Stimulated activated CD4-positive, alpha-beta T cell treated with anti-CD3 and anti-CD28 coated beads, Interleukin-4, amount 100 ng/mL, for 1 hour (primary cell): Measurements from ENCODE around the gene CCDC178.
"Not testable (repeated sequence)": the region's sequence is repeated elsewhere in the genome, so short reads cannot be mapped to it uniquely, and the experiment has no call there.

Experiments used
- DNase-seq: peaks from one replicate; pipeline ENCODE4 v3.0.0-alpha.2; 2020

Gene CCDC178

GRCh38 chr18:33201509-33201926 lies 239.0 kb downstream of the CCDC178 start:
- no peak for DNase-seq

GRCh38 chr18:33195795-33196194 lies 244.7 kb downstream of the CCDC178 start:
- no peak for DNase-seq

GRCh38 chr18:33194793-33195192 lies 245.7 kb downstream of the CCDC178 start:
- no peak for DNase-seq

GRCh38 chr18:33184958-33185357 lies 255.6 kb downstream of the CCDC178 start:
- DNase-seq: no peak

GRCh38 chr18:33184175-33184574 lies 256.3 kb downstream of the CCDC178 start:
- no peak for DNase-seq

- DNase-seq: no peak
Measured at GRCh38 chr18:33183136-33183535, 257.4 kb downstream of the CCDC178 start.

- DNase-seq: no peak
Measured at GRCh38 chr18:33181016-33181415, 259.5 kb downstream of the CCDC178 start.

- DNase-seq: no peak
Measured at GRCh38 chr18:33169218-33169617, 271.3 kb downstream of the CCDC178 start.

GRCh38 chr18:33164121-33164520 lies 276.4 kb downstream of the CCDC178 start:
- not testable (repeated sequence) for DNase-seq

GRCh38 chr18:33161131-33161530 lies 279.4 kb downstream of the CCDC178 start:
- DNase-seq: no peak

GRCh38 chr18:33159151-33159550 lies 281.4 kb downstream of the CCDC178 start:
- DNase-seq: no peak

- no peak for DNase-seq
Measured at GRCh38 chr18:33157893-33158292, 282.6 kb downstream of the CCDC178 start.

GRCh38 chr18:33156906-33157470 lies 283.5 kb downstream of the CCDC178 start:
- no peak for DNase-seq

- no peak for DNase-seq
Measured at GRCh38 chr18:33154049-33154448, 286.5 kb downstream of the CCDC178 start.

- DNase-seq: no peak
Measured at GRCh38 chr18:33152376-33152775, 288.1 kb downstream of the CCDC178 start.

- not testable (repeated sequence) for DNase-seq
Measured at GRCh38 chr18:33147811-33148210, 292.7 kb downstream of the CCDC178 start.

GRCh38 chr18:33146014-33146413 lies 294.5 kb downstream of the CCDC178 start:
- no peak for DNase-seq

- no peak for DNase-seq
Measured at GRCh38 chr18:33135951-33136660, 304.4 kb downstream of the CCDC178 start.

- DNase-seq: no peak
Measured at GRCh38 chr18:33132657-33133056, 307.9 kb downstream of the CCDC178 start.

- no peak for DNase-seq
Measured at GRCh38 chr18:33128581-33128980, 311.9 kb downstream of the CCDC178 start.

GRCh38 chr18:33123862-33124518 lies 316.5 kb downstream of the CCDC178 start:
- DNase-seq: no peak

GRCh38 chr18:33116376-33116775 lies 324.1 kb downstream of the CCDC178 start:
- DNase-seq: no peak

- no peak for DNase-seq
Measured at GRCh38 chr18:33115917-33116316, 324.6 kb downstream of the CCDC178 start.

- DNase-seq: no peak
Measured at GRCh38 chr18:33115476-33115875, 325.0 kb downstream of the CCDC178 start.
